DMS153 treated with DMSO at 0.1 percent for 48 hours (cell line): ENCODE measurements around the gene RPA1.
"Not testable (repeated sequence)": the region's sequence is repeated elsewhere in the genome, so short reads cannot be mapped to it uniquely, and the experiment has no call there.

Experiments used
- DNase-seq: peaks from one replicate; lab custom pipeline; 2025; ENCODE audit not compliant: unreplicated experiment; lab: John Stamatoyannopoulos, UW

RPA1 gene

GRCh38 chr17:1875597-1875996 is 45.8 kb downstream of the RPA1 start:
- DNase-seq: no peak

- DNase-seq: no peak
Measured at GRCh38 chr17:1878419-1879121, 48.8 kb downstream of the RPA1 start.

GRCh38 chr17:1880851-1881630 is 51.2 kb downstream of the RPA1 start:
- no peak for DNase-seq

- DNase-seq: no peak
Measured at GRCh38 chr17:1882836-1883235, 53.0 kb downstream of the RPA1 start.

GRCh38 chr17:1883536-1883935 is 53.7 kb downstream of the RPA1 start:
- no peak for DNase-seq

GRCh38 chr17:1888741-1889140 is 58.9 kb downstream of the RPA1 start:
- no peak for DNase-seq

- DNase-seq: no peak
Measured at GRCh38 chr17:1890758-1891450, 61.1 kb downstream of the RPA1 start.

- DNase-seq: no peak
Measured at GRCh38 chr17:1894753-1895339, 65.0 kb downstream of the RPA1 start.

- DNase-seq: not testable (repeated sequence)
Measured at GRCh38 chr17:1895479-1895878, 65.7 kb downstream of the RPA1 start.

- DNase-seq: no peak
Measured at GRCh38 chr17:1896243-1897104, 66.7 kb downstream of the RPA1 start.

GRCh38 chr17:1897105-1897656 is 67.4 kb downstream of the RPA1 start:
- DNase-seq: no peak

- DNase-seq: no peak
Measured at GRCh38 chr17:1898332-1898731, 68.5 kb downstream of the RPA1 start.

GRCh38 chr17:1898872-1899271 is 69.1 kb downstream of the RPA1 start:
- no peak for DNase-seq

- no peak for DNase-seq
Measured at GRCh38 chr17:1899403-1900000, 69.7 kb downstream of the RPA1 start.

- no peak for DNase-seq
Measured at GRCh38 chr17:1904273-1905182, 74.7 kb downstream of the RPA1 start.

GRCh38 chr17:1905190-1905913 is 75.5 kb downstream of the RPA1 start:
- DNase-seq: no peak

- no peak for DNase-seq
Measured at GRCh38 chr17:1906662-1907101, 76.9 kb downstream of the RPA1 start.

- no peak for DNase-seq
Measured at GRCh38 chr17:1907216-1907631, 77.4 kb downstream of the RPA1 start.
